H1 (cell line): Measurements from ENCODE around the gene BCO2. TPM values are rescaled to one million over a fixed set of nuclear protein-coding genes. Genes with fewer than 3 reads are reported as not detected.
A peak's percentile ranks its signal among the peaks of the same experiment; 100 is the strongest.

Experiments
- CTCF ChIP-seq, 3 experiments: IDR thresholded peaks; 1 replicate in 2 of 3; 2 replicates in 1 of 3; pipeline versions ENCODE4 v1.5.1 to v1.6.1; 2011; ENCODE audit warnings: low read length in 3 of 3, mild to moderate bottlenecking in 3 of 3, inconsistent platforms in 2 of 3, low read depth in 1 of 3, moderate library complexity in 1 of 3; ENCODE audit not compliant: insufficient read depth in 1 of 3; ENCODE audit errors: control extremely low read depth in 1 of 3
- polyA plus RNA-seq, 7 experiments: library from polyadenylated mRNA; depleted of rRNA in 3 of 7; stranded (reverse) in 5 of 7; unstranded in 2 of 7; fragments of >200 nt in 5 of 7; fragments of 200-250 nt in 2 of 7; gene quantifications; 1 replicate in 5 of 7; 2 replicates in 1 of 7; 4 replicates in 1 of 7; pipeline versions ENCODE4 v1.2.1 to v1.2.3, GENCODE V29; 2011 to 2013; ENCODE audit warnings: missing spikeins in 2 of 7, mixed read lengths in 2 of 7
- total RNA-seq: library from RNA; stranded (reverse); fragmentation: NEBNext Ultra II Directional; extraction: Animal tissue kit (Norgen Biotek cat#: 25700); gene quantifications from 2 replicates; pipeline ENCODE4 v1.2.1, GENCODE V29; 2021

BCO2 gene
- total and polyA plus RNA-seq, 2 of the 8 experiments (the other 6 are each of a cell fraction or from before 2014, with no cell fraction given) = 0.42 to 0.82 TPM

GRCh38 chr11:112219476-112220232 lies 44.3 kb downstream of the BCO2 start (continued):
- TF ChIP-seq CTCF (IDR thresholded peaks at IDR 0.05; ENCODE audit: control extremely low read depth in 1 of 3, insufficient read depth in 1 of 3, low read depth in 1 of 3, low read length in 3 of 3) = peak in 2 of 3 experiments; percentile 71 to 79; a peak in 3 of 4 replicates
